ENCODE measurements around the gene ACY1.
A peak's percentile ranks its signal among the peaks of the same experiment; 100 is the strongest.

Gene ACY1

GRCh38 chr3:52005571-52005986 lies 22.2 kb downstream of the ACY1 start:
- no peak for DNase-seq (ENCODE audit: low spot score)

GRCh38 chr3:52006017-52006819 lies 22.9 kb downstream of the ACY1 start:
- DNase-seq (ENCODE audit: low spot score): no peak

DNA sequence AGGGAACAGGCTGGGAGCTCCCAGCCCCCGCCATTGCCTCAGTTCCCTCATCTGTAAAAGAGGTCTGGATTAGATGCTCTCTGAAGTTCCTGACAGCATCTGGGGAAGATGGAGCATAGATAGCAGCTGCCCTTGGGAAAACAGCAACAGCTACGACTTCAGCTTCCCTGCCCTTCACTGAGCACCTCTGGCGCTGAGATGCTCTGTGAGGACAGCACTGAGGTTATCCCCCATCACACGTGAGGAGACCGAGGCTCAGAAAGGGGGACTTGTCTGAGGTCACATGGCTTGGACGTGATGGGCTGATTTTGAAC lies 23.4 kb downstream of the ACY1 start:
- no peak for DNase-seq (ENCODE audit: low spot score)

- DNase-seq (ENCODE audit: low spot score): no peak
These were observed 24.0 kb downstream of the ACY1 start for GRCh38 chr3:52007291-52007690.

- no peak for DNase-seq (ENCODE audit: low spot score)
These were observed 27.1 kb downstream of the ACY1 start for GRCh38 chr3:52010431-52010830.

DNA sequence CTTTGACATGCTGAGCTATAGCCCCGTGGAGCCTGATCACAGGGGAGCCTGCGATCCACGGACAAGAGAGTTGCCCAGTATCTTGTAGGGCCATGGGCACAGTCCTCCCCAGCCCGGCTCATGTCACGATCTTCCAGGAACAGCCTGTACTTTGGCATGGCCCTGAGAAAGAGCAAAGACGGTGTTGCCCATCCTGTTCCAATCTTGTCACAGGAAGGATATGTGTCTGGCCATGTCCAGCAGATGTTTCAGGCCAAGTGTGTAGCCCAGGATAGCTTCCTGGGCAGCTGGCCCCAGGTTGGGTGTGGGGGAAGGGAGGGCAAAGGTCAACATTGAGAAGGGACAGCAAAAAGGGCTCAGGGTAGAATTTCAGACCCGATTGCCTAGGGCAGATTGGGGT lies 29.4 kb downstream of the ACY1 start:
- DNase-seq (ENCODE audit: low spot score): no peak

- DNase-seq (ENCODE audit: low spot score): no peak
These were observed 30.7 kb downstream of the ACY1 start for GRCh38 chr3:52013802-52014598.

DNA sequence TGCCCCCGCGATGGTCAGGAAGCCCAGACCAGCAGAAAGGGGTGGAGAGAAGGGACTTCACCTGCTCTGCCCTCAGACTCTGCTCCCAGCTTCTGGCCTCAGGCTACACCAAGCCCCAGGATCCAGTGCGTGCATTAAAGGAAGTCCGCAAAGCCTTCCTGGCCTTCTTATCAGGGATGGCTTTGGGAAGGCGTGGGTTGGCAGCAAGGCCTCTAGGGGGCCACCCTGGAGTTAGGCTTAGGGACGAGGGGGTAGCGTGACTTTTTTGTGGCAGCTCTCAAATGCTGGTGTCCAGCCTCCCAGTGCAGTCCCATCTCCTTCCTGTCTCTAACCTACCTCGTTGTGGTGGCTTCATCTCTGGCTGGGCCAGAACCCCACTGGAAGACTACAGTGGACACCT lies 31.3 kb downstream of the ACY1 start:
- peak; percentile 43 for DNase-seq (ENCODE audit: low spot score)

- peak; percentile 76 for DNase-seq (ENCODE audit: low spot score)
These were observed 32.3 kb downstream of the ACY1 start for GRCh38 chr3:52015438-52016228.

- DNase-seq (ENCODE audit: low spot score): peak; percentile 67
These were observed 34.3 kb downstream of the ACY1 start for GRCh38 chr3:52017586-52017985.

DNA sequence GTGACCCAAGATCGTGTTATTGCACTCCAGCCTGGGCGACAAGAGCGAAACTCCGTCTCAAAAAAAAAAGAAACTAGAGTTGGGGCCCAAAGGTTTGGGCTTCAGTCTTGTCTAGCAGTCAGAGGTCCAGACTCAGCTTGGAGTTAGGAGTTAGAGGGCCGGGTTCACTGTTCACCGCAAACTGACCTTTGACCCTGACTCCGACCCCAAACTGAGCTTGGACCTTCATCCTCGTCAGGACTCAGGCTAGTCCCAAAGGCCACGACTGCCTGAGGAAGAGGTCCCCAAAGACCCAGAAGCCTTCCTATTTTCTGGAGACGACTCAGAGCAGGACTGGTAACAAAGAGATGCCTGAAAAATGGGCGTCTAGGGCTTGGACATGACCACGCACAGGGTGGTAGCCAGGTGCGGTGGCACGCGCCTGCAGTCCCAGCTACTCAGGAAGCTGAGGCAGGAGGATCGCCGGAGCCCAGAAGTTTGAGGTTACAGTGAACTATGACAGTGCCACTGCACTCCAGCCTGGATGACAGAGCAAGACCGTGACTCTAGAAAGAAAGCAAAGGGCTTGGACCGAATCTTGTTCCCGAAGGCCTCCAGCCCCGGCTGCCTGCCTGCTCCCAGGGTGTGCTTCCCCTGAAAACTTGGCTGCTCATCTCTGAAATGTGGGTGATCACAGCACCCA lies 35.1 kb downstream of the ACY1 start:
- no peak for DNase-seq (ENCODE audit: low spot score)

- DNase-seq (ENCODE audit: low spot score): no peak
These were observed 36.2 kb downstream of the ACY1 start for GRCh38 chr3:52019352-52020080.

- DNase-seq (ENCODE audit: low spot score): no peak
These were observed 37.5 kb downstream of the ACY1 start for GRCh38 chr3:52020796-52021195.

DNA sequence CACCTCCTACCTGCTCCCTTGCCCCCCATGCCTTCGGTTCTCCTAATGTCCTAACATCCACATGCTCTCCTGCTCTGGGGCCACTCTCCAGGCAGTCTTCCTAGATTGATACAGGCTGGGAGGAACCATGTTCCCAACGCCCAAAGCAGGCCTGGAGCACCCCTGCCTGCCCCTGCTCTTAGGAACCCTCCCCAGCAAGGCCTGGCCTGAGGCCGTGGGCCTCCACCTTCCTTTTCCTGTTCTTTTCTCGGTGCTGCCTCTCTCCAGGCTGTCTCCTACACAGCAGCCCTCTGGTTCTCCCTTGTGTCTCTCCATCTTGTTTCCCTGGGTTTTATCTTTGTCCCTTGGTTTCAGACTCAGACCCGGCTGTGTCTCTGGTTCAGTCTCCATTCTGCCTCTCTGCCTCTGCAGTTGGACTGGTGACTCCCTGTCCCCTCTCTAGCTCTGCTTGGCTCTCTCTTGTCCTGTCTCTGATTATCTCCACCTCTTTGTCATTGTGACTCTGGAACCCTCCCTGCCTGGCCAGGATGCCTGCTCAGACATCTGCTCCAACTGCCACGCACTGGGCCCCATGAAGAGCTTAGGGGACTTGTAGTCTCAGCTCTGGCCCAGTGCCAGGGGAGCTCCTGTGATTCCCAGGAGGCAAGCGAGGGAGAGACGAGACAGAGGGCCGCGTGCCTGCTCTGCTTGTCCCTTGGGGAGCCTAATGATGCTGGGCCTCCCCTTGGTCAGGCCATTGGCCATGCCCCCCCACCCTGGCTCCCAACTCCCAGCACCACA lies 38.3 kb downstream of the ACY1 start:
- no peak for DNase-seq (ENCODE audit: low spot score)

- DNase-seq (ENCODE audit: low spot score): no peak
These were observed 39.2 kb downstream of the ACY1 start for GRCh38 chr3:52022323-52023100.

DNA sequence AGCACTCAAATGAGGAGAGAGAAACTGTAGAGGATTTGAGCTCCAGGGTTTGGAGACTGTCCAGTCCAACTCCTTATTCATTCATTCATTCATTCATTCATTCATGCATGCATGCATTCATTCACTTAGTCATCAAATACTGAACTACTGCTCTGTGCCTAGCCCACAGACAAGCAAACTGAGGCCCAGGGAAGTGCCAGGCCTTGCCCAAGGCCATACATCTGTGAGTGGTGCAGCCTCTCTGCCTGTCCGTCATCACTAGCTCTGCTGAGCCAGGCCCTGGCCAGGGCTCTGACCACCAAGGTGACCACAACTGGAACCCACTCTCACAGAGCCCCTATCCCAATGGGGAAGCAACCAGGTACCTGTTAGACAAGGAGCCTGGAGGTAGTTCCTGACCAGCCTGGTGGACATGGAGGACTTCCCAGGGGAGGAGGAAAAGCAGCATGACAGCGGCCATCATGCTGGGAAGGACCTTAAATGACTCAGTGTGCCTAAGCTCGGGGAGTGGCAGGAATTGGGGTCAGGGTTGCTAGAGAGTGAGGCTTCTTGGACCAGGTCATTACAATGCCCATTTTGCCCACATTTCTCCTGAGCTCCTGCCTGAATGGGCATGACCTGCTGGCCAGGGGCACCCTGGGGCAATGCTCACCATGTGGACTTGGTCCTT lies 39.9 kb downstream of the ACY1 start:
- DNase-seq (ENCODE audit: low spot score): no peak

DNA sequence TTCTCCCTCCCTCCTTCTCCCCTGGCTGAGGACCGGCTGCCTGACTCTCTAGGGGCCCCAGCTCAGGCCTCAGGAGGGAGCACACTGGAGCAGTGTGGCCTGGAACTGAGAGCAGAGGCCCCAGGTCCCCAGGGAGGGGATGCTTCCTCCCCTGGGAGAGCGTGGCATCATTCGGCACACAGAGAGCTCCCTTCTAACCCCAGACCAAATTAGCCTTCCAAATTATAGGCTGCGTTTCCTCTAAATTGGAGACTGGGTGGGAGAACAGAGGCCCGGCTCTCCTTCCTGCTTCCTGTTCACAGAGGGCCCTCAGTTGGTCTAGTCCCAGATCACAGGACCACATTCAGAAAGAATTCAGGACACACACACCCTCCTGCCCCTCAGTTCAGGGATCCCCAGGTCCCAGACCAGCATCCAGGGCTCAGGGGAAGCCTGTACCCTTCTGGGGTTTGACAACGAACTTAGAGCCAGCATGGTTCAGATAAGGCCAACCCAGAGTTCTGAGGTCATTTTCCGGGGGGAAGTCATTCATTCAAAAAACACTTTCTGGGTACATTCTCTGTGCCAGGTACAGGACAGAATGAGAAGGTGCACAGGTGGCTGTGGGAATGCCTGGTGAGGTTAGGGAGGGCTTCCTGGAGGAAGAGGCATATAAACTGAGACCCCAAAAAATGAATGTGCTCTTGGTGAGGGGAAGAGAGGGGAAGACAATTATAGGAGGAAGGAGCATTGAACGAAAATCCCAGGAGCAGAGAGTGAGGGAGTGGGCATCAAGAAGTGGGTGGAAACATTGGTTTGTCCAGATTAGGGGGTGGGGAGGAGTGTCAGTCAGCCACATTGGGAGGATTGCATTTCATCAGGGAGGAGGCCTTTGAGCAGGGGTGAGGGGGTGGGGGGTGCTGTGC lies 40.8 kb downstream of the ACY1 start:
- DNase-seq (ENCODE audit: low spot score): no peak

DNA sequence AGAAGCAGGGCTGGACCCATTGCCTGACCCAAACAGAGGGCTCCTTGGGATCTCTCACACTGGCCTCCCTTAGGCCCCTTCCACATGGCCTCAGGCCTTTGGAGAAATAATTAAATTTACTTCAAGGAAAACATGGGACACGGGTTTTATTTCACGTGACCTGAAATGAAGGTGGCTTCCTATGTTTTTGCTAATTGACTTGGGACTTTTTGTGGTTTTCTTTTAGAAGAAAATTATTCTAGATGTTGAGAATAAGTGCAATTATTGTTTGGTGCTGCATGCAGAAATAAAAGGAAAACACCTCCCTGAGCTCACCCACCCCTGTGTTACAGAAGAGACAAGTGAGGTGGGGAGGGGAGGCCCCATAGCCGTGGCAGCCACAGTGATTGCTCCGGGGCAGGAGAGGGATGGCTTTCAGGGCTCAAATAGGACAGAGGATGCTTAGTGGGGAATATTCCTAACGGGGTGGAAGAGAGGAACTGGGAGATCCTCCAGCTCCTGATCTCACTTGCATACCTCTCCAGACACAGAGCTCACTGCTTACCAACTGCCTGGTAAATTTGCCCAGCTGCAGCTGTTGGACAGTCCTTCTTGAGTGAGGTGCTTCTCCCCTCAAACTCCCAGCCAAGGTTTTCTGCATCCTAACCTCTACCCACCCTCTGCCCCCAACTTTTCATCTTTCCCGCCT lies 41.6 kb downstream of the ACY1 start:
- DNase-seq (ENCODE audit: low spot score): no peak

All from cerebellar cortex (tissue), 1 donor.